T-helper 2 cell treated with Interferon-gamma antibody and Interleukin-4, amounts not matched to agents 100 ng/mL and 5 ng/mL, for 36 hours (primary cell): ENCODE measurements around the gene KCTD15. TPM values are rescaled to one million over a fixed set of nuclear protein-coding genes. Genes with fewer than 3 reads are reported as not detected.

Source experiments
- intact Hi-C: fragments of 100-400 bp; cut with micrococcal nuclease; formaldehyde crosslinking; loops from one replicate; pipeline ENCODE4 v1.15.1; 2023
- total RNA-seq: library from RNA; stranded (reverse); gene quantifications from 2 replicates; pipeline ENCODE4 v1.2.3, GENCODE V29; 2022

The KCTD15 gene
- total RNA-seq, 1 donor from 2014 or later, result 6.5 TPM

DNA sequence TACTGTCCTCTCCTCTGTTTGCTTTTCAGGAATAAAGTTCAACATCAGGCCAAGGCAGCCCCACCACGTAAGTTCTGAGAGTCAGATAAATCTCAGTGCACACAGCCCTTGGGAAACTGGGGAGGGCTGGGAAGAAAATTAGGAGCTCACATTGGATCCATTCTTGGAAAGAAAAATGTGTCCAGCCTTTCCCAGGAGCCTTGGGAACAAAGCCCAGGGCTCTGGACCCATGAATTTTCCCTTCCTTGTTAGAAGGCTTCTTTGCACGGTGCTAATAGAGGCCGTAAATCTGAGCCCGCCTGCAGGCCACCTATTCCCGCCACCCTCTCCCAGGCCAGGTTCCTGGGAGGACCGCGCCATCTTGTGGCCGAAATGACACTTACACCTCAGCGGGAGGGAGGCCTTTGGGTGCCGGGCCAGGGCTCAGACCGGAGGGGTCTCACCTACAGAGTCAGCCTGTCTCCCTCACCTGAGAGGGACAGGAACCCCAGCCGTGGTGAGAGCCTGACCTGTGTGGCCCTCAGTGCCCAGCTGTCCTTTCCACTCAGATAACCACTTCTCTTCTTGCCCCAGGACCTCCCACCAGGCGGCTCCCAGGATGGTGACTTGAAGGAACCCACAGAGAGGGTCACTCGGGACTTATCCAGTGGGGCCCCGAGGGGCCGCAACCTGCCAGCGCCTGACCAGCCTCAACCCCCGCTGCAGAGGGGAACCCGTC, 25.1 kb upstream of the KCTD15 start:
- intact Hi-C loops, result loop anchor here (1.0 kb wide), 2 partner anchors 341 to 355 kb away; no protein-coding TSS in a partner anchor

DNA sequence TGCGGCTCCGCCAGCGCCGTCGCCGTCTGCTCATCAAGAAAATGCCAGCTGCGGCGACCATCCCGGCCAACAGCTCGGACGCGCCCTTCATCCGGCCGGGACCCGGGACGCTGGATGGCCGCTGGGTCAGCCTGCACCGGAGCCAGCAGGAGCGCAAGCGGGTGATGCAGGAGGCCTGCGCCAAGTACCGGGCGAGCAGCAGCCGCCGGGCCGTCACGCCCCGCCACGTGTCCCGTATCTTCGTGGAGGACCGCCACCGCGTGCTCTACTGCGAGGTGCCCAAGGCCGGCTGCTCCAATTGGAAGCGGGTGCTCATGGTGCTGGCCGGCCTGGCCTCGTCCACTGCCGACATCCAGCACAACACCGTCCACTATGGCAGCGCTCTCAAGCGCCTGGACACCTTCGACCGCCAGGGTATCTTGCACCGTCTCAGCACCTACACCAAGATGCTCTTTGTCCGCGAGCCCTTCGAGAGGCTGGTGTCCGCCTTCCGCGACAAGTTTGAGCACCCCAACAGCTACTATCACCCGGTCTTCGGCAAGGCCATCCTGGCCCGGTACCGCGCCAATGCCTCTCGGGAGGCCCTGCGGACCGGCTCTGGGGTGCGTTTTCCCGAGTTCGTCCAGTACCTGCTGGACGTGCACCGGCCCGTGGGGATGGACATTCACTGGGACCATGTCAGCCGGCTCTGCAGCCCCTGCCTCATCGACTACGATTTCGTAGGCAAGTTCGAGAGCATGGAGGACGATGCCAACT, 24.4 kb upstream of the KCTD15 start:
- intact Hi-C loops, result no loop called here

DNA sequence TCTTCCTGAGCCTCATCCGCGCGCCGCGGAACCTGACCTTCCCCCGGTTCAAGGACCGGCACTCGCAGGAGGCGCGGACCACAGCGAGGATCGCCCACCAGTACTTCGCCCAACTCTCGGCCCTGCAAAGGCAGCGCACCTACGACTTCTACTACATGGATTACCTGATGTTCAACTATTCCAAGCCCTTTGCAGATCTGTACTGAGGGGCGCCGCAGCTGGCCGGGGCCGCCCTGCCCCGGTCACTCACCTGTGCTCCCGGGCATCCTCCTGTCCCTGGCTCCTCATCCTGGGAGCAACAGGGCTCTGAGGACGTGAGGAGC, 23.9 kb upstream of the KCTD15 start:
- intact Hi-C loops, result no loop called here

DNA sequence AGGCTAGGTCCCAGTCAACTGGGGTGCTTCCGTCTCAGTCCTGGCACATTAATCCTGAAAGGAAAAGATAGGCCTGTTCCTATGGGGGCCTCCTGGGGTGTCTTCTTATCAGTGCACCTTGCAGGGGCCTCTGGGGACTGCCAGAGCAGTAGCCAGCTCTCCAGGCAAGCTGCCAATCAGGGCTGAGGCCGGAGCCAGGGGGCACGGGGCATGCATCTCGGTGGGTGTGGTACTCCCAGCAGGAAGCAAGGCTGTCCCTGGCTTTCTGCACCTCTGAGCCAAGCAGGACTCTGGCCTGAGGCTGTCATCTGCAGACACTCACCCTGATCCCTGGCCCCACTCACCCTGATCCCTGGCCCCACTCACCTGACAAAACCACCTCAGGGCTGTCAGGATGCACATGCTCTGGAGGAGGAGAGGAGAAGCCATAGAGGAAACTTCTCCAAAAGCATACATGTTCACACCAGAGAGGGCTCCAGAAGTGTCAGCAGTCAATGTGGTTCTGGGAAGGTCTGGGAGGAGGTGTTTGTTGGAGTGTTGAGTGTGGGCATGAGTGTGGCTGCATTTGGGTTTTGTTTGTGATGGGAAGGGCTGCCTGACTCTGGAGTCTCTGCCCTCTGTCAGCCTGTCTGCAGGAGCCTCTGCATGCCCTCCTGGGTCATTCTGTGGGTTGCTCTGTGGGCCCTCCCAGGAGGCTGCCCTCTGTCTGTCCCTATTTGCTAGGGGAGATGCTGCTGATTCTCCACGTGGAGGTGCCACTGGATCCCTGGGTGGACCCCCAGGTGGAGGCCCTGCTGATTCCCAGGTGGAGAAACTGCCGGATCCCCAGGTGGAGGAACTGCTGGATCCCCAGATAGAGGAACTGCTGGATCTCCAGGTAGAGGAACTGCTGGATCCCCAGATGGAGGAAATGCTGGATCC, 22.7 kb upstream of the KCTD15 start:
- intact Hi-C loops, result no loop called here

DNA sequence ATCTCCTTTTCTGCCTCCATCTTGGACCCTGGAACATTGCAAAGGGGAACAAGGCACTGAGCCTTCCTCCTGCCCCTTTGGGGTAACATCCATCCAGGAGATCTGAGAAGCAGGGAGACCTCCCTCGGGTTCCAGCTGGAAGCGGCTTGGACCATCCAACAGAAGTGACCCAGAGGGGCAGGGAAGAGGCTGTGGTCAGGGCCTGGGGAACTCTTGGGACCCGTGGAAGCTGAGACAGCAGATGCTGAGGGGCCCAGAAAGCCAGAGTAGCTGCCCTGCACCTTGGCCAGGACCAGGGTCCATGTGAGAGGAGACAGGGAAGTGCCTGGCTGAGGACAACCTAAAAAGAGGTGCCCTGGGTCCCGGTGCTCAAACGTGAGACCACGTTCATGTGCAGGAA, 21.9 kb upstream of the KCTD15 start:
- intact Hi-C loops, result no loop called here

DNA sequence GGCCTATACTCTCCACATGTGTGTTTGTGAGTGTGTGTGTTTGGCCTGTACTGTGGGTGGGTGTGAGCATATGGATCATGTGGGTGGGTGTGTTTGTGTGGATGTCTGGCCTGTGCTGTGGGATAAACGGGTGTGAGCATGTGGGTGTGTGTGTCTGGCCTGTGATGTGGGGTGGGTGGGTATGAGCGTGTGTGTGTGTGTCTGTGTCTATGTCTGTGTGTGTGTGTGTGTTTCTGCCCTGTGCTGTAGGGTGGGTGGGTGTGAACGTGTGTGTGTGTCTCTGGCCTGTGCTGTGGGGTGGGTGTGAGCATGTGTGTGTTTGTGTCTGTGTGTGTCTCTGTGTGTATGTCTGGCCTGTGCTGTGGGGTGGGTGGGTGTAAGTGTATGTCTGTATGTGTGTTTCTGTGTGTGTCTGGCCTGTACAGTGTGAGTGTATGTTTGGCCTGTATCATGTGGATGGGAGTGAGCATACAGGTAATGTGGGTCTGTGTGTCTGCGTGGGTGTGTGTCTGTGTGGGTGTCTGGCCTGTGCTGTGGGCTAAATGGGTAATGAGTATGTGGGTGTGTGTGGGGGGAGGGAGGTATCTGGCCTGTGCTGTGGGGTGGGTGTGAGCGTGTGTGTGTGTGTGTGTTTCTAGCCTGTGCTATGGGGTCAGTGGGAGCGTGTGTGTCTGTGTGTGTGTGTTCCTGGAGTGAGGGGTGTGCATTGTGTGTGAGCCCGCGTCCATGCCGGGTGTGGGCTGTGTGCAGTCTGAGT, 20.8 kb upstream of the KCTD15 start:
- intact Hi-C loops, result no loop called here

DNA sequence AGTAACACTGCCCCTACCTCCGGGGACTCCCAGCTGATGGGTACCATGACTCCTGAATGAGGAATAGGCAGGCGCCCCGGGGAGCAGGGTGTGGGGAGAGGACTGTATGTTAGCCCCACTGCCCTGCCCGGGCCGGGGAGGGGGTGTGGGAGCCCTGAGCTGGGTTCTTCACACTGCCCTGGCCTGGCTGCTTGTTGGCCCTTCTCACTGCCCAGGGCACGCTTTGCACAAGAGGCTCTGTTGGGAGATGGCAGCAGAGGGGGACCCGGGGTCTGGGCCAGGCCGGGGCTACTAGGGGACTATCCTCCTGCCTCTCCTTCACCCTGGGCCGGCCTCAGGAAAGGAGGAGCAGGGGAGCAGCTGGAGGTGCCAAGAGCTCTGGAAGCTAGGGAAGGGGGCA, 19.3 kb upstream of the KCTD15 start:
- intact Hi-C loops, result no loop called here

DNA sequence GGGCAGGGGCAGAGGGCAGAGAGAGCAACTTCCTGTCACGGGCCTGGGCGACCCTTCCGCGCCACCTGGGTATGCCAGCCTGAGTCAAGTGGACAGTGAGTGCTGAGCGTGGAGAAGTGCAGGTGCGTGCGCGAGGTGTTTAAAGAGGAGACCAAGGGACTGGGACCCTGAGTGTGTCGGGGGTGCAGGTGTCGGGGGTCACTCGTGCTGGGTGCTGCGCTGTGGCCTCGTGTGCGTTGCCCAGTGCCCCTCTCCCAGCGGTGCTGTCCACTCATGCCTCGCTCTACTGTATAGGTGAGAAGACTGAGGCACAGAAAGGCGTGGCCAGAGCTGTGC, 18.9 kb upstream of the KCTD15 start:
- intact Hi-C loops, result loop anchor here (1.0 to 2.0 kb wide), 4 partner anchors 43 to 369 kb away; no protein-coding TSS in a partner anchor

DNA sequence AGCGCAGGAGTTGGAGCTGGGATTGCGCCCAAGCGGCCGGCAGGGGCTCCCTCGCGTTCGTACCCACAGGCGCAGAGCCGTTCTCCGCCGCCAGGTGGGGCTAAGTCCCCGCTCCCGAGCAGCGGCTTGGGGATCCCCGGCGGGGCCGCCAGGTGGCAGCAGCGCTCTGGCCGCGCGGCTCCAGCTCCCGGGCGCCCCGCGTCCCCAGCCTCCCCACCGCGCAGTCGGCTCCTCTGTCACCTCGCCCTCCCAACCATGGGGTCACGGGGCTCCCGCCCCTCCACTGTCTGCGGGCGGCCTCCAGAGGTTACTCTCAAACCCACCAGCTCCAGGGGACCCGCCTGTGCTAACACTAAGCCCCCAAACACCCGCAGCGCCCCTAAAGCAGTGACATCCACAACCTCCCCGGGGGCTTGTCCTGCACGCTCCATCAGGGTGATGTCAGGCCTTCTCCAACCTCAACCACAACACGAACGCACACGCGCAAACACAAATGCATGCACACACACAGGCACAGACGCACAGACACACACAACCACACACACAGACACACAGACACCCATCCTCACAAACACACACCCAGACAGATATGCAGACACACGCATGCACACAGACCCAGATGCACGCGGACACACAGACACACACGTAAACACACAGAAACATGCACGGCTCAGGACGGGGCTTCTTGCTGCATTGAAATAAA, 18.4 kb upstream of the KCTD15 start:
- intact Hi-C loops, result loop anchor here (1.0 to 2.0 kb wide), 4 partner anchors 42 to 369 kb away; no protein-coding TSS in a partner anchor

DNA sequence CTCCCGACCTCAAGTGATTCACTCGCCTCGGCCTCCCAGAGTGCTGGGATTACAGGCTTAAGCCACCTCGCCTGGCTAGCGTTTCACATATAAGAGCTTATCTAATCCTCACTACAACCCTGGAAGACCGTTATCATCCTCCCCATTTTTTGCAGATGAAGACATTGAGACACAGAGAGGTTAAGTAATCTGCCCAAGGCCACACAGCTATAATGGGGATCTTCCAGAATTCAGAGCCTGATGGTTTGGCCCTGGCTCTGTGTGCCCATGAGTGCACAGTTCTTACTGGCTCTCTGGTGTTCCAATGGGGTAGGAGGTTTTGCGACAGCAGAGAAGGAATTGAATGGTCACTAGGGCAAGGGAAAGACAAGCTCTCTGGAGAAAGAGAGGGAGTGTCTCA, 16.8 kb upstream of the KCTD15 start:
- intact Hi-C loops, result loop anchor here (1.0 to 2.0 kb wide), 2 partner anchors 18 to 367 kb away; no protein-coding TSS in a partner anchor

DNA sequence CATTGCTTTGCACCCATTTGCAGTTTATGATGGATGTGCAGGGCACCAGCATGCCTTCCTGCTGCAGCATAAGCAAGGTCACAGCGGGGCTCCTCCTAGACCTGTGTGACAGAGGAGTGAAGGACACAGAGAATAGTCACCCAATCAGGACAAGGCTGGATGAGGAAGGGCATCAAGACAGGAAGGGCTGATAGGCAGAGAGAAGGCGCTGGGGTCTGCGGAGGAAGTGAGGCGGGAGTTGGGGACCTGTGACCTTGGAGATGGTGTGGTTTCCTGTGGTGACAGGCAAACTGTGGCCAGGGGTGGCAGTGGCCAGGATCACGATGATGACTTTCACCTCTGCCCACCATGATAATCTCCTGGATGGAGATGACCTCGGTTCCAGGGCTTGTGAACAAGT, 16.4 kb upstream of the KCTD15 start:
- intact Hi-C loops, result no loop called here

DNA sequence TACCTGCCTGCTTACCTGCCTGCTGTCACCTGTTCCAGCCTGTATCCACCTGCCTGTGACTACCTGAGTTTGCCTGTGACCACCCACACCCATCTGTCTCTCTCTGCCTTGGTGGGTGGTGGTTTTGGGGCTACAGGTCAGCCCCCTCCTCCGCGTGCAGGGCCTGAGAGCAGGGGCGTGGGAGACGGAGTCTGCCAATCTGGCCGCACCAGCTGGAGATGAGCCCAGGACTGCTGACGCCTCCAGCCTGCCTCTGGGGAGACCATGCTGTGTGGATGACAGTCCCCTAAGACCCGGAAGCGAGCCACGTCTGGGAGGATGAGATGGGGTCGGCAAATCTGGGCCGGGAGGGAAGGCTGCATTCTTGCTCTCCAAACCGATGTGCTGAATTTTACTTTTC, 15.9 kb upstream of the KCTD15 start:
- intact Hi-C loops, result no loop called here

DNA sequence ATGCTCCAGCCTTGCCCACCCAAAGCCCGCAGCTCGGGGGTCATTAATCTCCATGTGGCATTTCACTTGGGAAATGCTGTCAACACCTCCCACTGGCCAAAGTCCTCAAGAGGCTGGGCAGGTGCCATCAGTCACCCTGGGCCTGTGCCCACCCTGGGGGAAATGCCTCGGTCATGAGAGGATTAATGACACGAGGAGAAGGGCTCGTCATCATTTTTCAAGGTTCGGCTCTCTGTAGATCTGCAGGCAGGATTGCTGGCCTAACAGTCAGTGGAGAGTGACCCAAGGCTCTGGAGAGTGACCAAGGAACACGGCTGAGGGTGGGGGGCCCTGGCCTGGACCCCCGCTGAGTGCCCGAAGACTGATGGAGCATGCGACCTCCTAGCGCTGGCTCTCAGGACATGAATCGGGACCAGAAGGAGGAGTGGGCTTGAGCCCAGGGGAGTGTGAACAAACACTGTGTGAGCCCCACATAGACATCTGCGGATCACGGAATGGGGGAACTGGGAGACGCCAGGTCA, 15.2 kb upstream of the KCTD15 start:
- intact Hi-C loops, result no loop called here

DNA sequence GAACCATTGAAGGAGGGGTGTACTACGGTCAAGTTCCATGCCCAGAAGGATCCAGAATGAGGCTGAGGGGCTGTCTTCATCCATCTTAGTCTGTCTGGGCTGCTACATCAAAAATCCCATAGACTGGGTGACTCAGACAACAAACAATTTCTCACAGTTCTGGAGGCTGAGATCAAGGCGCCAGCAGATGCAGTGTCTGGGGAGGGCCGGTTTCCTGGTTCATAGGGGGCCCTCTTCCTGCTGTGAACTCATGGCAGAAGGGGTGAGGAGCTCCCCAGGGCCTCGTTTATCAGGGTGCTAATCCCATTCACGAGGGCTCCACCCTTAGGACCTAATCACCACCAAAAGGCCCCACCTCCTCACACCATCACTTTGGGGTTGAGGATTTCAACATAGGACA, 14.7 kb upstream of the KCTD15 start:
- intact Hi-C loops, result no loop called here

DNA sequence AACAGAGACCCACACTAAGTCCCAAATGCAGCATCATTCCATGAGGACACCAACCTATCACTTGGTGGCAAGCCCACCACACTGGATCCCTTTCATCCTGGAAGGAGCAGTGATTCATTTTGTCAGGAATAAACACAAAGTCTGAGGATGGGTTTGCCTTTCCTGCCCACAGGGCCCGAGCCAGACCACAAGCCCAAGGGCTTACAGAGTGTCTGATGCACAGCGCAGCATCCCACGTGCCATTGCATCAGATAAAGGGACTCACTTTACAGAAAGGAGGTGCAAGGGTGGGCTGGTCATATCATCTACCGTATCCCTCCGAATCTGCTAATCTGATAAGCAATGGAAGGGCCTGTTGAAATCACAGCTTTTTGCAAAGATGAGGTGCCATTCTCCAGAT, 12.2 kb upstream of the KCTD15 start:
- intact Hi-C loops, result no loop called here

DNA sequence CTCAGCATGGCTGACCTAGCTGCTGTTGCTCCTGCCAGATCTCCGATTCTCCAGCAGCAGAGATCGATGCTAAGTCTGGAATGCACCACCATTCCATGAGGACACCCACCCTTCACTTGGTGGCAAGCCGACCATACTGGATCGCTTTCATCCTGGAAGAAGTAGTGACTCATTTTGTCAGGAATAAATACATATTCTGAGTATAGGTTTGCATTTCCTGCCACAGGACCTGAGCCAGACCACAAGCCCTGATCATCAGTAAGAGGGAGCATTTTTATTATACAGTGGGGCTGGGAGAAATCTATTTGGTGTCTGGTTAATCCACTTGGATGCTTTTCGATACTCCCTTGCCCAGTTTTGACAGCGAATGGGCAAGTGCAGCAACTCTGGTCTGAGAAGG, 10.9 kb upstream of the KCTD15 start:
- intact Hi-C loops, result no loop called here

DNA sequence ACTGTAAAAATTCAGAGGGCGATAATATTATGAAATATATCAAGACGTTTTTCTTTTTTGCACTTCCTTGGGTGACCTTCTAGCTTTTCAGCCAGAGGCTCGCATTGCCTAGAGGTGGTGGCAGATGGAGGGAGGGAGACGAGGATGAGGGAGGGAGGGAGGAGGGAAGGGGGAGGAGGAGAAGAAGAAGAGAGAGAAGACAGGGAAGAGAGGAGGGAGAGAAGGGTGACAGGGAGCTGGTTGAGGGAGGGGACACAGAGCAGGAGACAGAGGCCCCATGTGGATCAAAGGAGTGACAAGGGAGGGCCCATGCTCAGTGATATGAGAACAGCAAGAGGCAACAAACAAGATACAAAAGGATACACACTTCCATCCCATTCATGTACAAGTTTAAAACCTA, 8.0 kb upstream of the KCTD15 start:
- intact Hi-C loops, result no loop called here

DNA sequence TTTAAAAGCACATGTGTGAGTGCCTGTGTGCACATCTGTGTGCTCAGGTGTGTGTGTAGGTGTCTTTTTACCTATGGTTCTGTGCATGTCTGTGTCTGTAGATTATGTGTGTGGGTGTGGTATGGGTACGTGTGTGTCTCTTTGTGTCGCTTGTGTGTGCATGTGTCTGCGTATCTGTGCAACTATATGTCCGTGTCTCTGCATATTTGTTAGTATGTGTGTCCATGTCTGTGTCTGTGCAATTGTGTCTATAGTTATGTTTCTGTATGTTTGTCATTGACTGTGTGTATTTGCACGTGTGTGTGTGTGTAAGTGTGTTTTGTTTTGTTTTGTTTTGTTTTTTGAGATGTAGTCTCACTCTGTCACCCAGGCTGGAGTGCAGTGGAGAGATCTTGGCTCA, 7.3 kb upstream of the KCTD15 start:
- intact Hi-C loops, result no loop called here

DNA sequence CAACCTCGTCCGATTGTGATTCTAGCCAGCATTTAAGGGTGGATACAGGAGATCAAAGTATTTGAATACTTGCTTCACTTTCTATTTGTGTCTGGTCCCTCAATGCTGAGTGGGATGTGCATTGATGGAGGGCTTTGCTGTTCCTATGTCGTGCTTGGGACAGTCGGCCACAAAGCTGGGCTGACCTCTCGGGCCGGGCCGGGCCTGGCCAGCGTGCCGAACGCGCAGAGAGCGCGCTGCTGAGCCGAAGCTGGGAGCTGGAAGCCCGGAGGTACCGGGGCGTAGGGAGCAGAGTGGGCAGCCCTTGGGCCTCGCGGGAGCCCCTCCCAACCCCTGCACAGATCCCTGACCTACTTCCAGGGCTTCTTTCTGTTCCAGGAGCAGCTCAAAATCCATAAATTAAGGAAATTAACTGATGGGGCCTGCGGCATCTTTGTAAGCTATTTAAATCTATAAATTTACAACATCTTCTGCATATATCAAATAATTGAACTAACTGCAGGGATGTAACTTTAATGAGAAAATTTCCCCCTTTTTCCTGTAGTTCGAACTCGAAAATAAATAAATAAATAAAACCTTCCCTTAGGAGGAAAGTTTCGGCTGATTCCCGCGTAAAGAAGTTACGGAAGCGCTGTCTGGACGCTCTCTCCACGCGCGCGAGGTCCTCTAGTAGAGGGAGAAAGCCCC, 1.8 kb upstream of the KCTD15 start:
- intact Hi-C loops, result loop anchor here (5.0 kb wide), 3 partner anchors 202 to 1103 kb away; partner anchors contain the start of genes LSM14A and NUDT19
